HG03139 (cell line): ENCODE results near the gene FBH1.
"Not testable (repeated sequence)": the region's sequence is repeated elsewhere in the genome, so short reads cannot be mapped to it uniquely, and the experiment has no call there.

Experiments used
- ATAC-seq: cut with Tn5 transposase; IDR thresholded peaks from one replicate; pipeline ENCODE4 v1.9.1; 2021; ENCODE audit not compliant: unreplicated experiment

FBH1 gene

DNA sequence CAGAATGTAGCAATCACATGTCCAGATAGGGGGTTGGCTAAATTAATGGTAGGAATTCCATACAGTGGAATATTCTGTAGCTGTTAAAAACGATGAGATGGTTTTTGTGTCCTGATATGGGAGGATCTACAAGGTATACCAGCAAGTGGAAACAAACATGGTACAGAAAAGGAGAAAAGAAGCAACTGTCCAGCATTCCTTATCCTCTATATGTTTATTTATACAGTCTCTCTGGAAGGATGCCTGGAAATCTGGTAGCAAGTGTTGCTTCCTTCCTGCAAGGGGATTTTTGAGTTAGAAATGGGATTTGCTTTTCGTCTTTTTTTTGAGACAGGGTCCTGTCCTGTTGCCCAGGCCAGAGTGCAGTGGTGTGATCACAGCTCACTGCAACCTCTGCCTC is 68.0 kb downstream of the FBH1 start:
- no peak for ATAC-seq

DNA sequence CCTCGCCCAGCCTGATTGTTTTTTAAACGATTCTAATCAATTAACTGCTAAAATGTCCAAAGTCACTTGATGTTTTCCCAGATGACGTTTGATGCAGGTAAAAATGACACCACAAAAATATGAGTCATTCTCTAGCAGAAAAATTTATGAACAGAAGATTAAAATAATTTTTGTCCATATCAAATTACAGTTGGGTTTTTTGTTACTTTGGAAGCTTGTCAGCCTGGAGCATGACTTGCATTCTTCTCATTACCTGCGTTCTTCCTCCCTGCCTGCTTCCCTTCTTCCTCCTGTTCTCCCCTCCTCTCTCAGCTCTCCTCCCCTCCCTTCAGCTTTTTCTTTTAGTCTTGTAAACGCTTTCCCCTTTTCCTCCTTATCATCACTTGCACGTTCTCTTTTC is 68.6 kb downstream of the FBH1 start:
- ATAC-seq = no peak

GRCh38 chr10:5959142-5959541 is 69.1 kb downstream of the FBH1 start:
- ATAC-seq = no peak

DNA sequence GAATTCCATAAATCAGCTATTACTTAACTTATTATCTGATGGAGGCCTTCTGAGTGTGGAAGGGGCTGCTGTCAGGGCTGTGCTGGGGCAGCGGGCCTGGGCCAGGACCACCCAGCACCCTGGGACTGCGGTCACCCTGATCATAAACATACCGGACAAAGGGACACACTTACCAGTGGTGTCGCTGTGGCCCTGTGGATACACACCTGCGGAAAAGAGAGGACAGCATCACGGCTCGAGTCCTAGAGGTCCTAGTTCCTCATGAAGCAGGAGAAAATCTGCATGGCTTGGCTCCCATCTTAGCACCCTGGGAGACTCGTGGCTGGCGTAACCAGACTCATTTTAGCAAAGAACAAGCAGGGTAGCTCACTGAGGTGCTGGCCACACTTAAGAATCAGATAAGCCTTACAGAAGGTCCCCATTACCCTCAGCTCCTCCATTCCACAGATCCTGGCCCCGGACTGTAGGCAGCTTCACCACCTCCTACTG is 69.6 kb downstream of the FBH1 start:
- ATAC-seq = no peak

DNA sequence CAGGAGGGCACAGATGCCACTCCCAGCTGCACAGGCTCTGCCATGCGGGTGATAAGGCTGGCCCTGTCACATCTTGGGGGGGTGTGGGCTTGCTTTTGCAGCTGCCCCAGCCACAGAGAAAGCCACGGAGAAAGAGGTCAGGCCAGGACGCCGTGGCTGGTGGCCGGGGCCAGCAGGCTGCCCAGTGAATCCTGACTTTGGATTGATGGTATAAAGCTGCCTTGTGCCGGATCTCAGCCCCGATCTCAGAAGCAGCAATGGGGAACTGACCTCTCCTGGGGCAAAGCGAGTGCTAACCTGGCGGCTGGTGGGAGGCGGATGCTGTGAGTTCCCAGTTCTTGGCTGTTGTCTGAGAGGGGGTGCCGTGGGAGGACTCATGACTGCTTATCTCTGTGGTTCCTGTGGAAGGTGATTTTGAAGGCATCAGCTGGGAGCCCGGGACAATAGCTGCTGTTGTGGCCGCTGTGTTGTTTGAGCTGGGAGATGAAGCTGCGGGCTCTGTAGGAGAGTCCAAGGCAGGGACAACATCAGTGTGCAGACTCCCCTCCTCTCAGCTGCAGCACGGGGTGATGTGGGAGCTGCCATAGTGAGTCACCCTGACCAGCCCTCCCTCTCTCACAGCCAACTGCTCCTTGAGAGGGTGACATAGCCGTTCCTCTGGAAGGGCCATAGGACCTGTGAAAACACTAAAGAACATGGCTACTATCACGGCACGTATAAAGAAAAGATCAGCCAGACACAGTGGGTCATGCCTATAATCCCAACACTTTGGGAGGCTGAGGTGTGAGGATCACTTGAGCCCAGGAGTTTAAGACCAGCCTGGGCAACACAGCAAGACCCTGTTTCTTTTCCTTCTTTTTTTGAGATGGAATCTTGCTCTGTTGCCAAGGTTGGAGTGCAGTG is 70.3 kb downstream of the FBH1 start:
- no peak for ATAC-seq

- ATAC-seq = not testable (repeated sequence)
Measured at GRCh38 chr10:5960973-5961275, 70.9 kb downstream of the FBH1 start.

GRCh38 chr10:5961405-5962100 is 71.5 kb downstream of the FBH1 start:
- no peak for ATAC-seq

GRCh38 chr10:5962358-5962940 is 72.4 kb downstream of the FBH1 start:
- not testable (repeated sequence) for ATAC-seq

GRCh38 chr10:5963071-5963470 is 73.0 kb downstream of the FBH1 start:
- no peak for ATAC-seq

GRCh38 chr10:5963591-5963990 is 73.5 kb downstream of the FBH1 start:
- ATAC-seq = no peak

GRCh38 chr10:5964736-5965135 is 74.7 kb downstream of the FBH1 start:
- ATAC-seq = no peak

GRCh38 chr10:5965266-5965665 is 75.2 kb downstream of the FBH1 start:
- ATAC-seq = no peak

- no peak for ATAC-seq
Measured at GRCh38 chr10:5968037-5968680, 78.1 kb downstream of the FBH1 start.

GRCh38 chr10:5968681-5969453 is 78.8 kb downstream of the FBH1 start:
- no peak for ATAC-seq

GRCh38 chr10:5970066-5970465 is 80.0 kb downstream of the FBH1 start:
- no peak for ATAC-seq

DNA sequence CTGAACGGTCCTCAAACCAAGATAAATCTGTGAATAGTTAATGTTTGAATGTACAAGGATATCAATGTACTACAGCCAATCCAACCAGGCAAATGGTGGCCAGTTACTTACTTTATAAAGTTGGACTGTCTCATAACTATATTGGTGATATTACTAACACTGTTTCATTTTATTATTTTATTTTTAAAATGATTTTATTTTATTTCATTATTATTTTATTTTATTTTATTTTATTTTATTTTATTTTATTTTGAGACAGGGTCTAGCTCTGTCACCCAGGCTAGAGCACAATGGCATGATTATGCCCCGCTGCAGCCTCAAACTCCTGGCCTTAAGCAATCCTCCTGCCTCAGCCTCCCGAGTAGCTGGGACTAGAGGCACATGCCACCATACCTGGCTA is 80.5 kb downstream of the FBH1 start:
- no peak for ATAC-seq

- no peak for ATAC-seq
Measured at GRCh38 chr10:5971315-5971832, 81.3 kb downstream of the FBH1 start.

GRCh38 chr10:5971886-5972285 is 81.8 kb downstream of the FBH1 start:
- no peak for ATAC-seq

GRCh38 chr10:5973069-5973468 is 83.0 kb downstream of the FBH1 start:
- no peak for ATAC-seq

- peak; percentile 47 for ATAC-seq
Measured at GRCh38 chr10:5975641-5976473, 85.8 kb downstream of the FBH1 start.
